OCI-LY1 (cell line): ENCODE data around the gene RNF112.

Source experiments
- EZH2 ChIP-seq: fragments of 200-600 bp; sonication (generic), shearing (Covaris generic); IDR thresholded peaks from 2 replicates; pipeline ENCODE4 v1.8.0; 2017; ENCODE audit warnings: borderline replicate concordance, mixed run types, mild to moderate bottlenecking, antibody characterized with exemption, low read length, moderate library complexity, mixed read lengths
- TF ChIP-seq, protein P1 (sequence below): fragments of 200-600 bp; sonication (generic), shearing (Covaris generic); IDR thresholded peaks from 2 replicates; pipeline ENCODE4 v1.5.1; 2017; ENCODE audit warnings: mild to moderate bottlenecking, antibody characterized with exemption, low read length, moderate library complexity, mixed read lengths

DNA sequence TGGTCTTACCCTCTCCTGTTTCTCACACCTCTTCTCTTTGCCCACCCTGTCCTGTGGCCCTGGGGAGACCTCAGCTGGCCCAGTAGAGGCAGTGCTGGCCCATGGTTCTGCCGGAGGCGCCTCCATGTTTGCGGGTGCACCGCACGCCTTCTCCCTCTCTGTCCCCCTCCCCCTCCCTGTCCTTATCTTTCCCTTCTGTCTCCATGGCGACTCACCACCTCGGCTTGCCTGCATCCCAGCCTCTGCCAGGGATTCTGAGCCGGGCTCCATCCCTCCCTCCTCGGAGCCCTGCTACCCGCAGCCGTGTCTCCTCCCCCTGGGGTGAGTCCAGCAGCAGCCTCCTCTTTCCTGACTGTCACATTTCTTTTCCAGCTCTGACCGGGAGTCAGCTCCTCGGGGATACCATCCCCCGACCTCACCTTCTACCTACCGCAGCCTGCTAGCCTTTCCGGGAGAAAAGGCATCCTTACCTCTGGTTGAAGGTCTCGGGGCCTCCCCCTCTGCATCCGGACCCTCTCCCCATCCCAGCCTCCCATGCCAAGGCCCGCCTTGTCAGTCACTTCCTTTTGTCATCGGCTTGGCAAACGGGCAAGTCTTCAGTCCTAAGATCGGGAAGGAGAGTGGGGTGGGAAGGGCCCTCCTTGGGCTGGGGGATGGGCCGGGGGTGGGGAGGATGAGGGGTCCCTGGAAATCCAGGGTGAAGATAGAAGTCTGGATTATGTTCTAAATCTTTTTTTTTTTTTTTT, at the start of gene RNF112:
- TF ChIP-seq, protein P1, sequence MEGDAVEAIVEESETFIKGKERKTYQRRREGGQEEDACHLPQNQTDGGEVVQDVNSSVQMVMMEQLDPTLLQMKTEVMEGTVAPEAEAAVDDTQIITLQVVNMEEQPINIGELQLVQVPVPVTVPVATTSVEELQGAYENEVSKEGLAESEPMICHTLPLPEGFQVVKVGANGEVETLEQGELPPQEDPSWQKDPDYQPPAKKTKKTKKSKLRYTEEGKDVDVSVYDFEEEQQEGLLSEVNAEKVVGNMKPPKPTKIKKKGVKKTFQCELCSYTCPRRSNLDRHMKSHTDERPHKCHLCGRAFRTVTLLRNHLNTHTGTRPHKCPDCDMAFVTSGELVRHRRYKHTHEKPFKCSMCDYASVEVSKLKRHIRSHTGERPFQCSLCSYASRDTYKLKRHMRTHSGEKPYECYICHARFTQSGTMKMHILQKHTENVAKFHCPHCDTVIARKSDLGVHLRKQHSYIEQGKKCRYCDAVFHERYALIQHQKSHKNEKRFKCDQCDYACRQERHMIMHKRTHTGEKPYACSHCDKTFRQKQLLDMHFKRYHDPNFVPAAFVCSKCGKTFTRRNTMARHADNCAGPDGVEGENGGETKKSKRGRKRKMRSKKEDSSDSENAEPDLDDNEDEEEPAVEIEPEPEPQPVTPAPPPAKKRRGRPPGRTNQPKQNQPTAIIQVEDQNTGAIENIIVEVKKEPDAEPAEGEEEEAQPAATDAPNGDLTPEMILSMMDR: no peak
- no peak for TF ChIP-seq EZH2
